Measurements from ENCODE around the gene SMIM29. TPM values are rescaled to one million over a fixed set of nuclear protein-coding genes. Genes with fewer than 3 reads are reported as not detected.

The SMIM29 gene
- total RNA-seq: 10 to 100 TPM; 30.8 to 48.0 (median 39.7) TPM
- total RNA-seq (2013): 32.8 TPM

DNA sequence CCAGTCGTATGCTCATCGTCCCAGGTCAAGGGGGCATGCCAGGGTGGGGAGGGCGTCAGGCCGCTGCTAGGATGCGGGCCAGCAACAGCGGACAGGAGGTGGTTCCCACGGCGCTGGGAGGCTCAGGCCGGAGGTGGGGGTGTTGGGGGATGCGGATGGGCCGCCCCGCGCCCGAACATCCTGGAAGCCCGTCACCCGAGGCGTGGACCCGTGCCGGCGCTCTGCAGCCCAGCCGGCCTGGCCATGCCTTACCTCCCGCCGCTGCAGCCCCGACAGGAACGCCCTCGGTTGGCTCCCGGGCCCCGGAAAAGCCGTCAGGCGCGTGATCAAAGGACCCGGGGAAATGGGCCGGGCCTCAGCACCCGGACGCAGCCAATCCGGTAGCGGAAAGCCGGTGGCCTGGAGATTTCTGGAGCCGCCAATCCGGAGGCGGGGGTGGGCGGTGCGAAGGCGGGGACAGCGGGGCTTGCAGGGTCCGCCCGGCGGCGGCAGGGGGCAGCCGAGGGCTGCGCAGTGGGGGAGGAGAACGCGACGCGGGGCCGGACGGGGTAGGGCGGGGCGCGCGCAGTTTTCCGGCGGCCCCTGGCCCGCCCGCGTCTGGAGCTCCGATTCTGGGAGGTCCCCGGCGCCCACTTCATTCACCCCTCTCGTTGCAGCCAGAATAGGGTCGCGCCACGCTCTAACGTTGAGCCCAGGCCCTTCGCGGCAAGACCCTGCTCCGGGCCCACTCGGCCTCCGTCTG lies at the start of gene SMIM29:
Gene SMIM29 (minus strand): TSS at position 280 of the 742 bp plus-strand sequence. CDS start 1,215 bp downstream, outside the sequence.
- Mint-ChIP-seq H3K36me3 (no peaks in the 10 kb centered on the region), H3K4me3 (peak within 1 kb of the TSS; percentile 95), H3K9me3 (no peaks in the 10 kb centered on the region), H3K4me1 (peaks cover 6 to 35% of the 10 kb centered on the region in 2 donors), H3K27ac (peak within 1 kb of the TSS; percentile 94 to 97), H3K27me3 (ENCODE audit: low read depth in 2 of 2) (no peaks in the 10 kb centered on the region)
- WGBS (ENCODE audit: insufficient coverage): under 1% methylated on average over 79 of the region's 79 CpGs
- TF ChIP-seq, protein P1, sequence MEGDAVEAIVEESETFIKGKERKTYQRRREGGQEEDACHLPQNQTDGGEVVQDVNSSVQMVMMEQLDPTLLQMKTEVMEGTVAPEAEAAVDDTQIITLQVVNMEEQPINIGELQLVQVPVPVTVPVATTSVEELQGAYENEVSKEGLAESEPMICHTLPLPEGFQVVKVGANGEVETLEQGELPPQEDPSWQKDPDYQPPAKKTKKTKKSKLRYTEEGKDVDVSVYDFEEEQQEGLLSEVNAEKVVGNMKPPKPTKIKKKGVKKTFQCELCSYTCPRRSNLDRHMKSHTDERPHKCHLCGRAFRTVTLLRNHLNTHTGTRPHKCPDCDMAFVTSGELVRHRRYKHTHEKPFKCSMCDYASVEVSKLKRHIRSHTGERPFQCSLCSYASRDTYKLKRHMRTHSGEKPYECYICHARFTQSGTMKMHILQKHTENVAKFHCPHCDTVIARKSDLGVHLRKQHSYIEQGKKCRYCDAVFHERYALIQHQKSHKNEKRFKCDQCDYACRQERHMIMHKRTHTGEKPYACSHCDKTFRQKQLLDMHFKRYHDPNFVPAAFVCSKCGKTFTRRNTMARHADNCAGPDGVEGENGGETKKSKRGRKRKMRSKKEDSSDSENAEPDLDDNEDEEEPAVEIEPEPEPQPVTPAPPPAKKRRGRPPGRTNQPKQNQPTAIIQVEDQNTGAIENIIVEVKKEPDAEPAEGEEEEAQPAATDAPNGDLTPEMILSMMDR (IDR thresholded peaks at IDR 0.05): peak; percentile 94
- Histone ChIP-seq H3K9me3 (ENCODE audit: control insufficient read depth, insufficient read depth, low read length) (no peaks in the 10 kb centered on the region), H3K27ac (ENCODE audit: low read length) (peak within 1 kb of the TSS; percentile 96), H3K4me1 (ENCODE audit: control insufficient read depth, insufficient read depth, low read length) (peaks cover 28% of the 10 kb centered on the region), H3K27me3 (ENCODE audit: control insufficient read depth, insufficient read depth, low read length) (no peaks in the 10 kb centered on the region), H3K4me3 (ENCODE audit: low read length) (peak within 1 kb of the TSS; percentile 94), H3K36me3 (ENCODE audit: control insufficient read depth, insufficient read depth, low read length) (peaks cover 5% of the 10 kb centered on the region)
- intact Hi-C loops (cut with micrococcal nuclease): loop anchor here (1.0 to 5.0 kb wide), 4 partner anchors 13 to 360 kb away; partner anchors contain the start of gene HMGA1
- peak; percentile 97 for DNase-seq
- peak; percentile 85 to 97 (median 90) for ATAC-seq

DNA sequence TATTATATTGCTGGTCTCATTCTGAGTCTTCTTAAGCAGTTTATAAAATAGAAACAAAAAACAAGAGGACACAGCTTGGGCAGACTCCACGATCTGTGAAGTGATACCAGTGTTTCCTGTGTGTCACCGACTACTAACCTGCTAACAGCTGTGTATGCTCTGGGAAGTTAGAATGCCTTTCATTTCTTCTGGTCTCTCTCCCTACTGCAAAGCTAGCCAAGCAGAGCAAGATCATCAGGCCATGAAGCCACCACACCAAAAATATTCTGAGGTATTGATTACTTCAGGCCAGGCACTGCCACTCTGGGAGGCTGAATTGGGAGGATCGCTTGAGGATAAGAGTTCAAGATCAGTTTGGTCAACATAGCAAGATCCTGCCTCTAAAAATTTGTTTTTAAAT lies 46.9 kb upstream of the SMIM29 start:
- H3K27me3 Mint-ChIP-seq (ENCODE audit: low read depth in 2 of 2): no peaks in the 10 kb centered on the region
- intact Hi-C loops (cut with micrococcal nuclease): no loop called here
- Histone ChIP-seq H3K27ac (ENCODE audit: low read length) (peak overlapping the region; percentile 12), H3K4me3 (ENCODE audit: low read length) (no peak overlapping the region), H3K36me3 (ENCODE audit: control insufficient read depth, insufficient read depth, low read length) (peaks cover 13% of the 10 kb centered on the region), H3K27me3 (ENCODE audit: control insufficient read depth, insufficient read depth, low read length) (no peaks in the 10 kb centered on the region), H3K4me1 (ENCODE audit: control insufficient read depth, insufficient read depth, low read length) (peaks cover 9% of the 10 kb centered on the region), H3K9me3 (ENCODE audit: control insufficient read depth, insufficient read depth, low read length) (no peaks in the 10 kb centered on the region)
- peaks cover 8% of the 10 kb centered on the region for H3K36me3 Mint-ChIP-seq
- H3K4me3 Mint-ChIP-seq: no peak overlapping the region
- TF ChIP-seq, protein P1 (IDR thresholded peaks at IDR 0.05): no peak
- 32% methylated on average over 3 of the region's 3 CpGs for WGBS (ENCODE audit: insufficient coverage)
- no peaks in the 10 kb centered on the region for H3K9me3 Mint-ChIP-seq
- DNase-seq: no peak
- H3K27ac Mint-ChIP-seq: peak overlapping the region; percentile 75 to 77
- ATAC-seq: peak; percentile 71 to 86 (median 72)
- H3K4me1 Mint-ChIP-seq: peaks cover 7 to 8% of the 10 kb centered on the region in 2 donors

DNA sequence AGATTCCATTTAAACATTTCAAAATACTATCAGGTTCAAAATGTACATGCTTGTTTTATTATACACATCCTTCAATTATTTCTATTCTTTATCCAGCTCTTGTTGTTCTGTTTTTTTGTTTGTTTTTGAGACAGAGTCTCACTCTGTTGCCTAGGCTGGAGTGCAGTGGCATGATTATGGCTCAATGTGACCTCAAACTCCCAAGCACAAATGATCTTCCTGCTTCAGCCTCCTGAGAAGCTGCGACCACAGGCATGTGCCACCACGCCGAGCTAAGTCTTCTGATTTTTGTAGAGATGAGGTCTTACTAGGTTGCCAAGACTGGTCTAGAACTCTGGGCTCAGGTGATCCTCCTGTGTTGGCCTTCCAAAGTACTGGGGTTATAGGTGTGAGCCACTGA lies 44.1 kb upstream of the SMIM29 start:
- Histone ChIP-seq H3K27ac (ENCODE audit: low read length) (no peak overlapping the region), H3K9me3 (ENCODE audit: control insufficient read depth, insufficient read depth, low read length) (no peaks in the 10 kb centered on the region), H3K4me3 (ENCODE audit: low read length) (no peak overlapping the region), H3K4me1 (ENCODE audit: control insufficient read depth, insufficient read depth, low read length) (peaks cover 12% of the 10 kb centered on the region), H3K36me3 (ENCODE audit: control insufficient read depth, insufficient read depth, low read length) (peaks cover 13% of the 10 kb centered on the region), H3K27me3 (ENCODE audit: control insufficient read depth, insufficient read depth, low read length) (no peaks in the 10 kb centered on the region)
- DNase-seq (no peak), ATAC-seq (no peak)
- H3K4me1 Mint-ChIP-seq: peaks cover 18 to 22% of the 10 kb centered on the region in 2 donors
- TF ChIP-seq, protein P1 (IDR thresholded peaks at IDR 0.05): no peak
- H3K27me3 Mint-ChIP-seq (ENCODE audit: low read depth in 2 of 2): no peaks in the 10 kb centered on the region
- no peak overlapping the region for H3K4me3 Mint-ChIP-seq
- WGBS (ENCODE audit: insufficient coverage): 85% methylated on average over 3 of the region's 3 CpGs
- peaks cover 8% of the 10 kb centered on the region for H3K36me3 Mint-ChIP-seq
- no peak overlapping the region for H3K27ac Mint-ChIP-seq
- intact Hi-C loops (cut with micrococcal nuclease): no loop called here
- no peaks in the 10 kb centered on the region for H3K9me3 Mint-ChIP-seq

Measured in natural killer cell (primary cell).